Measurements from ENCODE around the gene COLEC12. TPM values are rescaled to one million over a fixed set of nuclear protein-coding genes. Genes with fewer than 3 reads are reported as not detected.

The COLEC12 gene
- total and polyA plus RNA-seq, 10 of the 15 experiments (the other 5 are each of a cell fraction or from before 2014, with no cell fraction given) = 0.04 to 0.05 TPM; not detected in 8

DNA sequence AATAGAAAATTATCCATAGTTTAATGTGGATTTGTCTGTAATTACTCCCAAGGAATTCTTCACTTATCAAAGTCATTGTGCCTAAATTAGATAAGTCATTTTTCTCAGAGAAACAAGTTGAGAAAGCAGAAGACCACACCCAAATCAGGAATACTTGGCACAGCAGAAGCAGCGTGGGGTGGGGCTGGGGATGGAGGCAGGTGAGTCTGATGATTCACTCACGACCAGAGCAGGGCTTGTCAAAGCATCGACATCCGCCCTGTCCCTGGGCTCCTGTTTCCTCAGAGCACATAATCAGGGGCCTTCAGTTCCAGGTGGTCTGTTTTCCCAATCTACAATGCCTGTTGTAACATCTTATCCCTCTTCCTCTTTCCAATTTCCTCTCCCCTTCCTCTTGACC is 31.5 kb upstream of the COLEC12 start:
- DNase-seq (ENCODE audit: low read depth, low spot score) (no peak), FAIRE-seq (no peak), ATAC-seq (no peak)
- Histone ChIP-seq H3K79me2 (ENCODE audit: control insufficient read depth, insufficient read depth, low read length) (no peaks in the 10 kb centered on the region), H3K36me3 (ENCODE audit: control insufficient read depth in 2 of 2, insufficient read depth in 2 of 2, low read length in 1 of 2) (no peaks in the 10 kb centered on the region), H3K4me3 (no peak overlapping the region), H3K9ac (ENCODE audit: control insufficient read depth, insufficient read depth, low read length) (no peak overlapping the region), H3K27ac (ENCODE audit: control insufficient read depth, insufficient read depth) (no peak overlapping the region), H4K20me1 (ENCODE audit: control insufficient read depth, insufficient read depth) (no peaks in the 10 kb centered on the region), H3K27me3 (replicated peaks in 1 of 2; ENCODE audit: control insufficient read depth in 2 of 2, insufficient read depth in 2 of 2, low read length in 1 of 2) (no peaks in the 10 kb centered on the region), H3K4me1 (ENCODE audit: control insufficient read depth, insufficient read depth, low read length) (no peaks in the 10 kb centered on the region), H3K4me2 (ENCODE audit: control insufficient read depth, insufficient read depth) (no peak overlapping the region), H2AFZ (ENCODE audit: control insufficient read depth, low read depth, low read length) (no peak overlapping the region), H3K9me3 (replicated peaks; ENCODE audit: control insufficient read depth, insufficient read depth, low read length) (no peaks in the 10 kb centered on the region)
- RAD21 ChIA-PET (ENCODE audit: unreplicated experiment) = no interaction called here
- POLR2A ChIA-PET = no interaction called here
- intact Hi-C loops (cut with micrococcal nuclease; ENCODE audit: unreplicated experiment) (no loop called here), in situ Hi-C loops (cut with MboI) (no loop called here)
- SMC1A ChIA-PET (ENCODE audit: uncharacterized antibody, unreplicated experiment) = no interaction called here
- BruUV-seq (replicated peaks) = no TSS peak
- CTCF ChIA-PET = no interaction called here
- 3% methylated on average over 4 of the region's 4 CpGs for WGBS (ENCODE audit: insufficient coverage, insufficient replicate concordance, low lambda C conversion rate, missing lambda C conversion rate)
- TF ChIP-seq, protein P1, sequence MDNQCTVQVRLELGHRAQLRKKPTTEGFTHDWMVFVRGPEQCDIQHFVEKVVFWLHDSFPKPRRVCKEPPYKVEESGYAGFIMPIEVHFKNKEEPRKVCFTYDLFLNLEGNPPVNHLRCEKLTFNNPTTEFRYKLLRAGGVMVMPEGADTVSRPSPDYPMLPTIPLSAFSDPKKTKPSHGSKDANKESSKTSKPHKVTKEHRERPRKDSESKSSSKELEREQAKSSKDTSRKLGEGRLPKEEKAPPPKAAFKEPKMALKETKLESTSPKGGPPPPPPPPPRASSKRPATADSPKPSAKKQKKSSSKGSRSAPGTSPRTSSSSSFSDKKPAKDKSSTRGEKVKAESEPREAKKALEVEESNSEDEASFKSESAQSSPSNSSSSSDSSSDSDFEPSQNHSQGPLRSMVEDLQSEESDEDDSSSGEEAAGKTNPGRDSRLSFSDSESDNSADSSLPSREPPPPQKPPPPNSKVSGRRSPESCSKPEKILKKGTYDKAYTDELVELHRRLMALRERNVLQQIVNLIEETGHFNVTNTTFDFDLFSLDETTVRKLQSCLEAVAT (IDR thresholded peaks at IDR 0.05) = no peak
- TF ChIP-seq, protein P2, sequence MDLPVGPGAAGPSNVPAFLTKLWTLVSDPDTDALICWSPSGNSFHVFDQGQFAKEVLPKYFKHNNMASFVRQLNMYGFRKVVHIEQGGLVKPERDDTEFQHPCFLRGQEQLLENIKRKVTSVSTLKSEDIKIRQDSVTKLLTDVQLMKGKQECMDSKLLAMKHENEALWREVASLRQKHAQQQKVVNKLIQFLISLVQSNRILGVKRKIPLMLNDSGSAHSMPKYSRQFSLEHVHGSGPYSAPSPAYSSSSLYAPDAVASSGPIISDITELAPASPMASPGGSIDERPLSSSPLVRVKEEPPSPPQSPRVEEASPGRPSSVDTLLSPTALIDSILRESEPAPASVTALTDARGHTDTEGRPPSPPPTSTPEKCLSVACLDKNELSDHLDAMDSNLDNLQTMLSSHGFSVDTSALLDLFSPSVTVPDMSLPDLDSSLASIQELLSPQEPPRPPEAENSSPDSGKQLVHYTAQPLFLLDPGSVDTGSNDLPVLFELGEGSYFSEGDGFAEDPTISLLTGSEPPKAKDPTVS (IDR thresholded peaks at IDR 0.05; ENCODE audit: low read depth, low read length) = no peak
- TF ChIP-seq, protein P3, sequence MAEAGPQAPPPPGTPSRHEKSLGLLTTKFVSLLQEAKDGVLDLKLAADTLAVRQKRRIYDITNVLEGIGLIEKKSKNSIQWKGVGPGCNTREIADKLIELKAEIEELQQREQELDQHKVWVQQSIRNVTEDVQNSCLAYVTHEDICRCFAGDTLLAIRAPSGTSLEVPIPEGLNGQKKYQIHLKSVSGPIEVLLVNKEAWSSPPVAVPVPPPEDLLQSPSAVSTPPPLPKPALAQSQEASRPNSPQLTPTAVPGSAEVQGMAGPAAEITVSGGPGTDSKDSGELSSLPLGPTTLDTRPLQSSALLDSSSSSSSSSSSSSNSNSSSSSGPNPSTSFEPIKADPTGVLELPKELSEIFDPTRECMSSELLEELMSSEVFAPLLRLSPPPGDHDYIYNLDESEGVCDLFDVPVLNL (IDR thresholded peaks at IDR 0.05; ENCODE audit: low read depth, low read length) = no peak
- TF ChIP-seq GATAD2B (conservative IDR thresholded peaks at IDR 0.05; ENCODE audit: low read depth) (no peak), RELA (IDR thresholded peaks at IDR 0.05; ENCODE audit: borderline replicate concordance, partially characterized antibody) (no peak), ZBED1 (IDR thresholded peaks at IDR 0.05; ENCODE audit: borderline replicate concordance) (no peak), TCF3 (IDR thresholded peaks at IDR 0.05; ENCODE audit: borderline replicate concordance, insufficient read depth, low read depth, low read length) (no peak), FOXK2 (IDR thresholded peaks at IDR 0.05) (no peak), ZNF217 (IDR thresholded peaks at IDR 0.05) (no peak), POLR2AphosphoS2 (IDR thresholded peaks at IDR 0.05; ENCODE audit: low read depth, low read length) (no peak), CREM (IDR thresholded peaks at IDR 0.05; ENCODE audit: low read depth) (no peak), ZNF384 (IDR thresholded peaks at IDR 0.05; ENCODE audit: borderline replicate concordance, low read depth, low read length) (no peak)
- TF ChIP-seq, protein P4, sequence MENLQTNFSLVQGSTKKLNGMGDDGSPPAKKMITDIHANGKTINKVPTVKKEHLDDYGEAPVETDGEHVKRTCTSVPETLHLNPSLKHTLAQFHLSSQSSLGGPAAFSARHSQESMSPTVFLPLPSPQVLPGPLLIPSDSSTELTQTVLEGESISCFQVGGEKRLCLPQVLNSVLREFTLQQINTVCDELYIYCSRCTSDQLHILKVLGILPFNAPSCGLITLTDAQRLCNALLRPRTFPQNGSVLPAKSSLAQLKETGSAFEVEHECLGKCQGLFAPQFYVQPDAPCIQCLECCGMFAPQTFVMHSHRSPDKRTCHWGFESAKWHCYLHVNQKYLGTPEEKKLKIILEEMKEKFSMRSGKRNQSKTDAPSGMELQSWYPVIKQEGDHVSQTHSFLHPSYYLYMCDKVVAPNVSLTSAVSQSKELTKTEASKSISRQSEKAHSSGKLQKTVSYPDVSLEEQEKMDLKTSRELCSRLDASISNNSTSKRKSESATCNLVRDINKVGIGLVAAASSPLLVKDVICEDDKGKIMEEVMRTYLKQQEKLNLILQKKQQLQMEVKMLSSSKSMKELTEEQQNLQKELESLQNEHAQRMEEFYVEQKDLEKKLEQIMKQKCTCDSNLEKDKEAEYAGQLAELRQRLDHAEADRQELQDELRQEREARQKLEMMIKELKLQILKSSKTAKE (IDR thresholded peaks at IDR 0.05; ENCODE audit: low read depth, poor library complexity, severe bottlenecking) = no peak

Measured in GM12878 (cell line).